ENCODE measurements around the gene FBN1.

FBN1 gene

GRCh38 chr15:48675436-48675835 lies 29.9 kb upstream of the FBN1 start:
- TF ChIP-seq TAF1 (IDR thresholded peaks at IDR 0.05; ENCODE audit: low read depth) (no peak), YY1 (IDR thresholded peaks at IDR 0.05; ENCODE audit: low read depth) (no peak), CREB1 (IDR thresholded peaks at IDR 0.05; ENCODE audit: low read depth) (no peak), ZBTB7A (IDR thresholded peaks at IDR 0.05; ENCODE audit: low read depth) (no peak), CEBPB (IDR thresholded peaks at IDR 0.05) (no peak), FOXM1 (IDR thresholded peaks at IDR 0.05; ENCODE audit: borderline replicate concordance, low read depth) (no peak), TCF12 (IDR thresholded peaks at IDR 0.05; ENCODE audit: low read depth) (no peak), RAD21 (IDR thresholded peaks at IDR 0.05; ENCODE audit: low read depth) (no peak), NFIC (IDR thresholded peaks at IDR 0.05) (no peak), USF1 (IDR thresholded peaks at IDR 0.05) (no peak), EP300 (IDR thresholded peaks at IDR 0.05; ENCODE audit: borderline replicate concordance) (no peak), EGR1 (IDR thresholded peaks at IDR 0.05) (no peak), MAX (IDR thresholded peaks at IDR 0.05) (no peak), TEAD4 (IDR thresholded peaks at IDR 0.05) (no peak)
- TF ChIP-seq, protein P1, sequence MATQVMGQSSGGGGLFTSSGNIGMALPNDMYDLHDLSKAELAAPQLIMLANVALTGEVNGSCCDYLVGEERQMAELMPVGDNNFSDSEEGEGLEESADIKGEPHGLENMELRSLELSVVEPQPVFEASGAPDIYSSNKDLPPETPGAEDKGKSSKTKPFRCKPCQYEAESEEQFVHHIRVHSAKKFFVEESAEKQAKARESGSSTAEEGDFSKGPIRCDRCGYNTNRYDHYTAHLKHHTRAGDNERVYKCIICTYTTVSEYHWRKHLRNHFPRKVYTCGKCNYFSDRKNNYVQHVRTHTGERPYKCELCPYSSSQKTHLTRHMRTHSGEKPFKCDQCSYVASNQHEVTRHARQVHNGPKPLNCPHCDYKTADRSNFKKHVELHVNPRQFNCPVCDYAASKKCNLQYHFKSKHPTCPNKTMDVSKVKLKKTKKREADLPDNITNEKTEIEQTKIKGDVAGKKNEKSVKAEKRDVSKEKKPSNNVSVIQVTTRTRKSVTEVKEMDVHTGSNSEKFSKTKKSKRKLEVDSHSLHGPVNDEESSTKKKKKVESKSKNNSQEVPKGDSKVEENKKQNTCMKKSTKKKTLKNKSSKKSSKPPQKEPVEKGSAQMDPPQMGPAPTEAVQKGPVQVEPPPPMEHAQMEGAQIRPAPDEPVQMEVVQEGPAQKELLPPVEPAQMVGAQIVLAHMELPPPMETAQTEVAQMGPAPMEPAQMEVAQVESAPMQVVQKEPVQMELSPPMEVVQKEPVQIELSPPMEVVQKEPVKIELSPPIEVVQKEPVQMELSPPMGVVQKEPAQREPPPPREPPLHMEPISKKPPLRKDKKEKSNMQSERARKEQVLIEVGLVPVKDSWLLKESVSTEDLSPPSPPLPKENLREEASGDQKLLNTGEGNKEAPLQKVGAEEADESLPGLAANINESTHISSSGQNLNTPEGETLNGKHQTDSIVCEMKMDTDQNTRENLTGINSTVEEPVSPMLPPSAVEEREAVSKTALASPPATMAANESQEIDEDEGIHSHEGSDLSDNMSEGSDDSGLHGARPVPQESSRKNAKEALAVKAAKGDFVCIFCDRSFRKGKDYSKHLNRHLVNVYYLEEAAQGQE (IDR thresholded peaks at IDR 0.05; ENCODE audit: low read depth) = no peak

DNA sequence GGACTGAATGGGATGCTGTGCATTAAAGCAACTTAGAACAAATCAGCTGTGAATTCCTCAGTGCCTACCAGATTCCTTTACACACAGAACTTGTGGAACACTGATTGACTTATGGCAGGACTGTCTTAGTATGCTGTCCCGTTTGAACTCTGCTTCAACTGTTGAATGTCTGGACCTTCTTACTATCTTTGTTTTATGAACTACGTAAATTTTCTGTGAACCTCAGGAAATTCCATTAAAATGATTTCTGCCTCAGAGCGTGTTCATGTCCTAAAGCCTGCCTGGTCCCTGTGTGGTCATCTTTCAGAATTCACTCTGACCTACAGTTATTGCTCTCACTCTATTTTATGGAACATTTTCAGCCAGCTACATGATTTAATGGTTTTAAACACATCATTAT lies 29.4 kb upstream of the FBN1 start:
- no peak for TF ChIP-seq USF1 (IDR thresholded peaks at IDR 0.05)
- TF ChIP-seq TAF1 (IDR thresholded peaks at IDR 0.05; ENCODE audit: low read depth) = no peak
- TF ChIP-seq CREB1 (IDR thresholded peaks at IDR 0.05; ENCODE audit: low read depth) = no peak
- TF ChIP-seq TEAD4 (IDR thresholded peaks at IDR 0.05) = no peak
- TF ChIP-seq EGR1 (IDR thresholded peaks at IDR 0.05) = no peak
- TF ChIP-seq TCF12 (IDR thresholded peaks at IDR 0.05; ENCODE audit: low read depth) = no peak
- TF ChIP-seq MAX (IDR thresholded peaks at IDR 0.05) = no peak
- TF ChIP-seq YY1 (IDR thresholded peaks at IDR 0.05; ENCODE audit: low read depth) = no peak
- TF ChIP-seq NFIC (IDR thresholded peaks at IDR 0.05) = no peak
- TF ChIP-seq, protein P1 (IDR thresholded peaks at IDR 0.05; ENCODE audit: low read depth) = no peak
- TF ChIP-seq EP300 (IDR thresholded peaks at IDR 0.05; ENCODE audit: borderline replicate concordance) = no peak
- no peak for TF ChIP-seq CEBPB (IDR thresholded peaks at IDR 0.05)
- TF ChIP-seq FOXM1 (IDR thresholded peaks at IDR 0.05; ENCODE audit: borderline replicate concordance, low read depth) = no peak
- TF ChIP-seq ZBTB7A (IDR thresholded peaks at IDR 0.05; ENCODE audit: low read depth) = no peak
- no peak for TF ChIP-seq RAD21 (IDR thresholded peaks at IDR 0.05; ENCODE audit: low read depth)

DNA sequence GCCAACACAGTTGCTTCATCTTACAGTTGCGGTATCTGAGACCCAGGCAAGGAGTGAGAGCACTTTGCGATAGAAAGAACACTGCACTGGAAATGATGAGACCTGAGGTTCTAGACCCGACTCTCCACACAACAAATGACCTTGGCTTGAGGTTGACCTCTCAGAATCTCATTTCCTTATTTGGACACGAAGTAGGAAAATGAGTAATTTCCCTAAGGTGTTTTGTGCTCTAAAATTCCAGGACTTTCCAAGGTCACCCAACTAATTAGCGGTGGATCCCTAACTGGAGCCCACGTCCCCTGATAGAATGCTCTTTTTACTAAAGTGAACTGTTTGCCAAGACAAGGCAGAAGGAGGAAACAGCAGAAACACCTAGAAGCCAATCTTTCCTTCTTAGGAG lies 26.7 kb upstream of the FBN1 start:
- TF ChIP-seq, protein P1 (IDR thresholded peaks at IDR 0.05; ENCODE audit: low read depth) = no peak
- TF ChIP-seq YY1 (IDR thresholded peaks at IDR 0.05; ENCODE audit: low read depth) (no peak), TEAD4 (IDR thresholded peaks at IDR 0.05) (no peak), ZBTB7A (IDR thresholded peaks at IDR 0.05; ENCODE audit: low read depth) (no peak), CREB1 (IDR thresholded peaks at IDR 0.05; ENCODE audit: low read depth) (no peak), MAX (IDR thresholded peaks at IDR 0.05) (no peak)

- TF ChIP-seq, protein P1 (IDR thresholded peaks at IDR 0.05; ENCODE audit: low read depth) = no peak
- TF ChIP-seq TAF1 (IDR thresholded peaks at IDR 0.05; ENCODE audit: low read depth) (no peak), EGR1 (IDR thresholded peaks at IDR 0.05) (no peak), TCF12 (IDR thresholded peaks at IDR 0.05; ENCODE audit: low read depth) (no peak)
These were observed 25.9 kb upstream of the FBN1 start for GRCh38 chr15:48671103-48672022.
